SK-N-SH (cell line): Measurements from ENCODE around the gene TTC28. TPM values are rescaled to one million over a fixed set of nuclear protein-coding genes. Genes with fewer than 3 reads are reported as not detected.

ENCODE experiments used
- CTCF ChIA-PET: fragments of 300-600, 350-600 bp; formaldehyde crosslinking; extraction: SDS; loops from one replicate; lab custom pipeline; 2021; lab: Yijun Ruan, JAX
- POLR2A ChIA-PET: fragments of 350-600 bp; sonication (Branson Sonifier 250); formaldehyde crosslinking; extraction: SDS; loops from one replicate; lab custom pipeline; 2020; ENCODE audit warnings: antibody characterized with exemption, inconsistent platforms; lab: Yijun Ruan, JAX
- DNase-seq: peaks from one replicate; pipeline ENCODE4 v3.0.0; 2012
- H2AFZ ChIP-seq: fragments of 200-600 bp; sonication (generic); 2 replicates; pipeline ENCODE4 v1.8.1; 2016; ENCODE audit warnings: antibody characterized with exemption, mild to moderate bottlenecking, low read depth
- H3F3A ChIP-seq: fragments of 200-600 bp; sonication (generic); replicated peaks from 2 replicates; pipeline ENCODE3; 2016; ENCODE audit warnings: antibody characterized with exemption, mild to moderate bottlenecking; ENCODE audit not compliant: insufficient read depth
- H3K27ac ChIP-seq, 2 experiments: fragments of 200-500 bp in 1 of 2; fragments of 200-600 bp in 1 of 2; sonication (Bioruptor generic) in 1 of 2; sonication (generic), shearing (Covaris generic) in 1 of 2; 2 replicates each; pipeline versions ENCODE4 v1.5.1 to v1.6.1; 2014 to 2016; ENCODE audit warnings: low read depth in 2 of 2, inconsistent platforms in 1 of 2, low read length in 1 of 2, mild to moderate bottlenecking in 1 of 2, mixed read lengths in 1 of 2
- H3K27me3 ChIP-seq: fragments of 200-600 bp; sonication (generic), shearing (Covaris generic); 2 replicates; pipeline ENCODE4 v1.6.1; 2016; ENCODE audit warnings: mixed run types; ENCODE audit not compliant: insufficient read depth
- H3K36me3 ChIP-seq, 2 experiments: fragments of 200-500 bp in 1 of 2; fragments of 200-600 bp in 1 of 2; sonication (Bioruptor generic) in 1 of 2; sonication (generic) in 1 of 2; replicated peaks in 1 of 2; 2 replicates each; pipeline versions ENCODE3 to v1.5.1; 2014 to 2016; ENCODE audit warnings: low read length in 1 of 2, mild to moderate bottlenecking in 1 of 2; ENCODE audit not compliant: insufficient read depth in 2 of 2, control insufficient read depth in 1 of 2
- H3K4me1 ChIP-seq, 2 experiments: fragments of 200-500 bp in 1 of 2; fragments of 200-600 bp in 1 of 2; sonication (Bioruptor generic) in 1 of 2; sonication (generic), shearing (Covaris generic) in 1 of 2; 2 replicates each; pipeline versions ENCODE4 v1.5.1 to v1.6.1; 2014 to 2016; ENCODE audit warnings: low read depth in 1 of 2, low read length in 1 of 2, mixed run types in 1 of 2; ENCODE audit not compliant: insufficient read depth in 2 of 2, control insufficient read depth in 1 of 2
- H3K4me2 ChIP-seq: fragments of 200-600 bp; sonication (generic), shearing (Covaris generic); 2 replicates; pipeline ENCODE4 v1.6.1; 2017; ENCODE audit warnings: mixed run types
- H3K4me3 ChIP-seq, 2 experiments: fragments of 200-500 bp in 1 of 2; fragments of 200-600 bp in 1 of 2; sonication (Bioruptor generic) in 1 of 2; sonication (generic), shearing (Covaris generic) in 1 of 2; 2 replicates each; pipeline versions ENCODE4 v1.5.1 to v1.8.1; 2014 to 2016; ENCODE audit warnings: low read depth in 2 of 2, inconsistent platforms in 1 of 2, low read length in 1 of 2, mild to moderate bottlenecking in 1 of 2, mixed read lengths in 1 of 2, moderate library complexity in 1 of 2
- H3K79me2 ChIP-seq: fragments of 200-600 bp; sonication (generic); 2 replicates; pipeline ENCODE4 v1.8.1; 2017; ENCODE audit warnings: mild to moderate bottlenecking; ENCODE audit not compliant: insufficient read depth
- H3K9ac ChIP-seq: fragments of 200-600 bp; sonication (generic); 2 replicates; pipeline ENCODE4 v1.6.1; 2017; ENCODE audit warnings: mixed run types
- H3K9me2 ChIP-seq: fragments of 200-600 bp; sonication (generic); 2 replicates; pipeline ENCODE4 v1.6.1; 2017; ENCODE audit warnings: mixed run types
- H3K9me3 ChIP-seq: fragments of 200-600 bp; sonication (generic); 2 replicates; pipeline ENCODE4 v1.6.1; 2017; ENCODE audit warnings: mixed run types, mild to moderate bottlenecking, moderate library complexity
- H4K20me1 ChIP-seq: fragments of 200-600 bp; sonication (generic); 2 replicates; pipeline ENCODE4 v1.6.1; 2017; ENCODE audit warnings: mild to moderate bottlenecking, mixed run types; ENCODE audit not compliant: insufficient read depth
- CHD2 ChIP-seq: fragments of 150-350 bp; IDR thresholded peaks from 2 replicates; pipeline ENCODE4 v1.6.1; 2018; ENCODE audit warnings: low read length; ENCODE audit not compliant: partially characterized antibody
- EZH2phosphoT487 ChIP-seq: fragments of 200-600 bp; sonication (generic); IDR thresholded peaks from 2 replicates; pipeline ENCODE4 v1.6.1; 2017; ENCODE audit warnings: low read depth, mixed run types, mild to moderate bottlenecking, antibody characterized with exemption, moderate library complexity, borderline replicate concordance
- FOXJ3 ChIP-seq: sonication (generic); formaldehyde crosslinking; IDR thresholded peaks from 2 replicates; pipeline ENCODE4 v1.5.1; 2020; ENCODE audit warnings: mild to moderate bottlenecking, missing genetic modification reagents
- MXI1 ChIP-seq: IDR thresholded peaks from 2 replicates; pipeline ENCODE4 v1.6.1; 2012; ENCODE audit warnings: mild to moderate bottlenecking, low read depth, low read length, improper control_type of control experiment
- NRF1 ChIP-seq: IDR thresholded peaks from 2 replicates; pipeline ENCODE4 v1.6.1; 2012; ENCODE audit warnings: low read depth, mild to moderate bottlenecking, low read length
- POLR2AphosphoS5 ChIP-seq: IDR thresholded peaks from 2 replicates; pipeline ENCODE4 v1.6.1; 2012; ENCODE audit warnings: low read depth, low read length
- RCOR1 ChIP-seq: fragments of 150-350 bp; IDR thresholded peaks from 2 replicates; pipeline ENCODE4 v1.6.1; 2017; ENCODE audit warnings: antibody characterized with exemption, low read length
- RXRA ChIP-seq: IDR thresholded peaks from 2 replicates; pipeline ENCODE4 v1.4.0; 2012; ENCODE audit warnings: low read depth, mild to moderate bottlenecking, borderline replicate concordance
- TAF1 ChIP-seq: IDR thresholded peaks from 2 replicates; pipeline ENCODE4 v1.6.1; 2012; ENCODE audit warnings: low read depth, mild to moderate bottlenecking, low read length, moderate library complexity, borderline replicate concordance
- TCF12 ChIP-seq: IDR thresholded peaks from 2 replicates; pipeline ENCODE4 v1.4.0; 2012
- TEAD4 ChIP-seq: IDR thresholded peaks from 2 replicates; pipeline ENCODE4 v1.4.0; 2012; ENCODE audit warnings: mild to moderate bottlenecking, borderline replicate concordance; ENCODE audit not compliant: insufficient read depth
- WGBS: methylation state at CpG from one replicate; pipeline ENCODE4 v1.1.6; 2017; ENCODE audit warnings: low lambda C conversion rate; 5-methylcytosine and 5-hydroxymethylcytosine counted together
- polyA plus RNA-seq, 3 experiments: library from polyadenylated mRNA; depleted of rRNA; stranded (reverse); fragments of >200 nt; gene quantifications; 2 replicates each; pipeline ENCODE4 v1.2.3, GENCODE V29; 2012
- TF ChIP-seq, protein P1 (sequence below): fragments of 150-350 bp; IDR thresholded peaks from 2 replicates; pipeline ENCODE4 v1.6.1; 2017; ENCODE audit warnings: antibody characterized with exemption, low read length, low read depth, borderline replicate concordance
- TF ChIP-seq, protein P2 (sequence below): IDR thresholded peaks from 2 replicates; pipeline ENCODE4 v1.6.1; 2012; ENCODE audit warnings: mild to moderate bottlenecking, low read depth, low read length, moderate library complexity
- TF ChIP-seq, protein P3 (sequence below): fragments of 150-350 bp; IDR thresholded peaks from 2 replicates; pipeline ENCODE4 v1.6.1; 2016; ENCODE audit warnings: mild to moderate bottlenecking, low read depth, low read length
- TF ChIP-seq, protein P4 (sequence below): fragments of 200-600 bp; sonication (generic); IDR thresholded peaks from 2 replicates; pipeline ENCODE4 v1.6.1; 2017; ENCODE audit warnings: antibody characterized with exemption, mild to moderate bottlenecking, moderate library complexity

TTC28 gene
- polyA plus RNA-seq, 1 of the 3 experiments (the other 2 are of a cell fraction): 5.9 TPM

DNA sequence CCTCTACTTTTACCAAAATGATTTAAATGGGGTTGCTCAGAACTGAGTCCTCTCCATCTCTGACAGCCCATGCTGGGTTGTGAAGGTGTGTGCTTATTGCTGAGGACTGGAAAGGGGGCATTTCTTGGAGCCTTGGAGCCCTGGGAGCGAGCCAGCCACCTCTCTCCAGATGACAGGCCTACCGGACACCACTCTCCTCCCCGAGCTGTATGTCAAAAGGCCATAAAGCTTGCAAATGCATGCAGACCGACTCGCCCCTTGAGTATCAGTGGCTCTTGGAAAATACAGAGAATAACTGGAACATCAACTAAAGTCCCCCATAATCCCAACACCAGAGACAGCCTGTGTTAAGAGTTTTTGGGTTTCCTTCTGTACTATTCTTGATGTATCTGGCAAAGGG is 692.7 kb downstream of the TTC28 start:
- CTCF ChIA-PET: interaction anchor here (1.4 kb wide), 1 partner anchor 107 kb away, joined by 3 read pairs; no protein-coding TSS in a partner anchor
- no peak for DNase-seq
- no peaks in the 10 kb centered on the region for H3K79me2 ChIP-seq
- no peaks in the 10 kb centered on the region for H3F3A ChIP-seq
- POLR2A ChIA-PET: no interaction called here
- peaks cover 0 to 4% of the 10 kb centered on the region in 2 experiments; a peak in 1 of 4 replicates for H3K4me1 ChIP-seq
- TF ChIP-seq NRF1 (no peak), POLR2AphosphoS5 (no peak), TCF12 (no peak), CHD2 (no peak), FOXJ3 (CRISPR knock-in tag) (no peak), TEAD4 (no peak), RCOR1 (no peak), EZH2phosphoT487 (no peak), MXI1 (no peak), TAF1 (no peak), RXRA (no peak)
- TF ChIP-seq, protein P1, sequence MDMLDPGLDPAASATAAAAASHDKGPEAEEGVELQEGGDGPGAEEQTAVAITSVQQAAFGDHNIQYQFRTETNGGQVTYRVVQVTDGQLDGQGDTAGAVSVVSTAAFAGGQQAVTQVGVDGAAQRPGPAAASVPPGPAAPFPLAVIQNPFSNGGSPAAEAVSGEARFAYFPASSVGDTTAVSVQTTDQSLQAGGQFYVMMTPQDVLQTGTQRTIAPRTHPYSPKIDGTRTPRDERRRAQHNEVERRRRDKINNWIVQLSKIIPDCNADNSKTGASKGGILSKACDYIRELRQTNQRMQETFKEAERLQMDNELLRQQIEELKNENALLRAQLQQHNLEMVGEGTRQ: no peak
- TF ChIP-seq, protein P2, sequence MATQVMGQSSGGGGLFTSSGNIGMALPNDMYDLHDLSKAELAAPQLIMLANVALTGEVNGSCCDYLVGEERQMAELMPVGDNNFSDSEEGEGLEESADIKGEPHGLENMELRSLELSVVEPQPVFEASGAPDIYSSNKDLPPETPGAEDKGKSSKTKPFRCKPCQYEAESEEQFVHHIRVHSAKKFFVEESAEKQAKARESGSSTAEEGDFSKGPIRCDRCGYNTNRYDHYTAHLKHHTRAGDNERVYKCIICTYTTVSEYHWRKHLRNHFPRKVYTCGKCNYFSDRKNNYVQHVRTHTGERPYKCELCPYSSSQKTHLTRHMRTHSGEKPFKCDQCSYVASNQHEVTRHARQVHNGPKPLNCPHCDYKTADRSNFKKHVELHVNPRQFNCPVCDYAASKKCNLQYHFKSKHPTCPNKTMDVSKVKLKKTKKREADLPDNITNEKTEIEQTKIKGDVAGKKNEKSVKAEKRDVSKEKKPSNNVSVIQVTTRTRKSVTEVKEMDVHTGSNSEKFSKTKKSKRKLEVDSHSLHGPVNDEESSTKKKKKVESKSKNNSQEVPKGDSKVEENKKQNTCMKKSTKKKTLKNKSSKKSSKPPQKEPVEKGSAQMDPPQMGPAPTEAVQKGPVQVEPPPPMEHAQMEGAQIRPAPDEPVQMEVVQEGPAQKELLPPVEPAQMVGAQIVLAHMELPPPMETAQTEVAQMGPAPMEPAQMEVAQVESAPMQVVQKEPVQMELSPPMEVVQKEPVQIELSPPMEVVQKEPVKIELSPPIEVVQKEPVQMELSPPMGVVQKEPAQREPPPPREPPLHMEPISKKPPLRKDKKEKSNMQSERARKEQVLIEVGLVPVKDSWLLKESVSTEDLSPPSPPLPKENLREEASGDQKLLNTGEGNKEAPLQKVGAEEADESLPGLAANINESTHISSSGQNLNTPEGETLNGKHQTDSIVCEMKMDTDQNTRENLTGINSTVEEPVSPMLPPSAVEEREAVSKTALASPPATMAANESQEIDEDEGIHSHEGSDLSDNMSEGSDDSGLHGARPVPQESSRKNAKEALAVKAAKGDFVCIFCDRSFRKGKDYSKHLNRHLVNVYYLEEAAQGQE: no peak
- TF ChIP-seq, protein P3, sequence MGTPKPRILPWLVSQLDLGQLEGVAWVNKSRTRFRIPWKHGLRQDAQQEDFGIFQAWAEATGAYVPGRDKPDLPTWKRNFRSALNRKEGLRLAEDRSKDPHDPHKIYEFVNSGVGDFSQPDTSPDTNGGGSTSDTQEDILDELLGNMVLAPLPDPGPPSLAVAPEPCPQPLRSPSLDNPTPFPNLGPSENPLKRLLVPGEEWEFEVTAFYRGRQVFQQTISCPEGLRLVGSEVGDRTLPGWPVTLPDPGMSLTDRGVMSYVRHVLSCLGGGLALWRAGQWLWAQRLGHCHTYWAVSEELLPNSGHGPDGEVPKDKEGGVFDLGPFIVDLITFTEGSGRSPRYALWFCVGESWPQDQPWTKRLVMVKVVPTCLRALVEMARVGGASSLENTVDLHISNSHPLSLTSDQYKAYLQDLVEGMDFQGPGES: no peak
- TF ChIP-seq, protein P4, sequence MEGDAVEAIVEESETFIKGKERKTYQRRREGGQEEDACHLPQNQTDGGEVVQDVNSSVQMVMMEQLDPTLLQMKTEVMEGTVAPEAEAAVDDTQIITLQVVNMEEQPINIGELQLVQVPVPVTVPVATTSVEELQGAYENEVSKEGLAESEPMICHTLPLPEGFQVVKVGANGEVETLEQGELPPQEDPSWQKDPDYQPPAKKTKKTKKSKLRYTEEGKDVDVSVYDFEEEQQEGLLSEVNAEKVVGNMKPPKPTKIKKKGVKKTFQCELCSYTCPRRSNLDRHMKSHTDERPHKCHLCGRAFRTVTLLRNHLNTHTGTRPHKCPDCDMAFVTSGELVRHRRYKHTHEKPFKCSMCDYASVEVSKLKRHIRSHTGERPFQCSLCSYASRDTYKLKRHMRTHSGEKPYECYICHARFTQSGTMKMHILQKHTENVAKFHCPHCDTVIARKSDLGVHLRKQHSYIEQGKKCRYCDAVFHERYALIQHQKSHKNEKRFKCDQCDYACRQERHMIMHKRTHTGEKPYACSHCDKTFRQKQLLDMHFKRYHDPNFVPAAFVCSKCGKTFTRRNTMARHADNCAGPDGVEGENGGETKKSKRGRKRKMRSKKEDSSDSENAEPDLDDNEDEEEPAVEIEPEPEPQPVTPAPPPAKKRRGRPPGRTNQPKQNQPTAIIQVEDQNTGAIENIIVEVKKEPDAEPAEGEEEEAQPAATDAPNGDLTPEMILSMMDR: no peak
- H3K27me3 ChIP-seq: no peaks in the 10 kb centered on the region
- H3K9me2 ChIP-seq: no peaks in the 10 kb centered on the region
- H3K4me3 ChIP-seq: no peak overlapping the region
- no peak overlapping the region; a peak in 1 of 4 replicates for H3K27ac ChIP-seq
- H3K9ac ChIP-seq: no peak overlapping the region
- no peak overlapping the region for H3K4me2 ChIP-seq
- WGBS: 100% methylated on average over 5 of the region's 5 CpGs
- H3K36me3 ChIP-seq: peaks cover 3 to 21% of the 10 kb centered on the region in 2 experiments
- H4K20me1 ChIP-seq: no peaks in the 10 kb centered on the region
- H3K9me3 ChIP-seq: no peaks in the 10 kb centered on the region
- H2AFZ ChIP-seq: no peak overlapping the region
